ENCODE results near the gene ISG20L2.

ISG20L2 gene

GRCh38 chr1:156752843-156753482 lies 24.4 kb upstream of the ISG20L2 start:
- no peak for DNase-seq

- DNase-seq, result peak; percentile 95
Measured at GRCh38 chr1:156751757-156752481, 23.4 kb upstream of the ISG20L2 start.

- DNase-seq, result no peak
Measured at GRCh38 chr1:156751451-156751756, 22.8 kb upstream of the ISG20L2 start, which contains the start of gene HDGF. TSS of gene HDGF (minus strand) at chr1:156751675. CDS start at chr1:156751429, 246 bp downstream.

GRCh38 chr1:156750711-156751450 lies 22.3 kb upstream of the ISG20L2 start:
- DNase-seq, result no peak

GRCh38 chr1:156750191-156750672 lies 21.7 kb upstream of the ISG20L2 start:
- DNase-seq, result peak; percentile 46

GRCh38 chr1:156749419-156750118 lies 21.0 kb upstream of the ISG20L2 start:
- DNase-seq, result no peak

GRCh38 chr1:156748670-156749418 lies 20.3 kb upstream of the ISG20L2 start:
- no peak for DNase-seq

GRCh38 chr1:156747742-156748669 lies 19.4 kb upstream of the ISG20L2 start:
- DNase-seq, result no peak

GRCh38 chr1:156746728-156747631 lies 18.4 kb upstream of the ISG20L2 start:
- peak; percentile 28 for DNase-seq

- no peak for DNase-seq
Measured at GRCh38 chr1:156746406-156746727, 17.8 kb upstream of the ISG20L2 start.

GRCh38 chr1:156745881-156746280 lies 17.3 kb upstream of the ISG20L2 start:
- DNase-seq, result no peak

- DNase-seq, result no peak
Measured at GRCh38 chr1:156744786-156745419, 16.3 kb upstream of the ISG20L2 start.

- no peak for DNase-seq
Measured at GRCh38 chr1:156744344-156744743, 15.8 kb upstream of the ISG20L2 start.

- no peak for DNase-seq
Measured at GRCh38 chr1:156743367-156744302, 15.1 kb upstream of the ISG20L2 start.

GRCh38 chr1:156742801-156743200 lies 14.2 kb upstream of the ISG20L2 start:
- no peak for DNase-seq

GRCh38 chr1:156742017-156742416 lies 13.5 kb upstream of the ISG20L2 start:
- DNase-seq, result no peak

GRCh38 chr1:156741481-156741983 lies 13.0 kb upstream of the ISG20L2 start:
- no peak for DNase-seq

- peak; percentile 100 for DNase-seq
Measured at GRCh38 chr1:156740741-156741480, 12.3 kb upstream of the ISG20L2 start, which contains the start of gene MRPL24. TSS of gene MRPL24 (minus strand) at chr1:156741088. CDS start at chr1:156738704, 2,384 bp downstream.
